ENCODE results near the gene UTY. TPM values are rescaled to one million over a fixed set of nuclear protein-coding genes. Genes with fewer than 3 reads are reported as not detected.
A peak's percentile ranks its signal among the peaks of the same experiment; 100 is the strongest.

Gene UTY
- total RNA-seq, 1 donor from 2014 or later = 32.4 TPM

GRCh38 chrY:13345549-13345948, 134.3 kb downstream of the UTY start:
- ATAC-seq (no peak), DNase-seq (no peak)
- peaks cover 10% of the 10 kb centered on the region for H3K4me1 ChIP-seq
- H3K36me3 ChIP-seq = peaks cover 21% of the 10 kb centered on the region
- H3K27me3 ChIP-seq (ENCODE audit: low read depth) = no peaks in the 10 kb centered on the region
- H3K27ac ChIP-seq = no peak overlapping the region
- intact Hi-C loops (cut with DNase I) = no loop called here
- TF ChIP-seq CTCF (IDR thresholded peaks at IDR 0.05) = no peak
- H3K9me3 ChIP-seq = no peaks in the 10 kb centered on the region
- H3K4me3 ChIP-seq = no peak overlapping the region

GRCh38 chrY:13343307-13343946, 136.4 kb downstream of the UTY start:
- ATAC-seq (peak in 1 of 2 donors; percentile 64), DNase-seq (peak; percentile 51)
- intact Hi-C loops (cut with DNase I) = no loop called here
- H3K9me3 ChIP-seq = no peaks in the 10 kb centered on the region
- peaks cover 28% of the 10 kb centered on the region for H3K36me3 ChIP-seq
- H3K4me3 ChIP-seq = no peak overlapping the region
- H3K4me1 ChIP-seq = no peaks in the 10 kb centered on the region
- no peaks in the 10 kb centered on the region for H3K27me3 ChIP-seq (ENCODE audit: low read depth)
- H3K27ac ChIP-seq = no peak overlapping the region
- TF ChIP-seq CTCF (IDR thresholded peaks at IDR 0.05) = peak; percentile 54

- H3K36me3 ChIP-seq = peaks cover 39% of the 10 kb centered on the region
- no peak overlapping the region for H3K4me3 ChIP-seq
- no peak for ATAC-seq
- no peak for TF ChIP-seq CTCF (IDR thresholded peaks at IDR 0.05)
- intact Hi-C loops (cut with DNase I) = no loop called here
- no peaks in the 10 kb centered on the region for H3K4me1 ChIP-seq
- DNase-seq = no peak
- H3K9me3 ChIP-seq = no peaks in the 10 kb centered on the region
- no peaks in the 10 kb centered on the region for H3K27me3 ChIP-seq (ENCODE audit: low read depth)
- no peak overlapping the region for H3K27ac ChIP-seq
Observed at GRCh38 chrY:13339939-13340338, 139.9 kb downstream of the UTY start.

- DNase-seq = no peak
- Histone ChIP-seq H3K4me1 (no peaks in the 10 kb centered on the region), H3K9me3 (no peaks in the 10 kb centered on the region), H3K4me3 (no peak overlapping the region), H3K27ac (no peak overlapping the region), H3K36me3 (peaks cover 44% of the 10 kb centered on the region), H3K27me3 (ENCODE audit: low read depth) (no peaks in the 10 kb centered on the region)
- TF ChIP-seq CTCF (IDR thresholded peaks at IDR 0.05) = no peak
- ATAC-seq = no peak
- intact Hi-C loops (cut with DNase I) = no loop called here
Observed at GRCh38 chrY:13339381-13339780, 140.5 kb downstream of the UTY start.

GRCh38 chrY:13338711-13339110, 141.1 kb downstream of the UTY start:
- Histone ChIP-seq H3K4me1 (no peaks in the 10 kb centered on the region), H3K9me3 (no peaks in the 10 kb centered on the region), H3K27me3 (ENCODE audit: low read depth) (no peaks in the 10 kb centered on the region), H3K27ac (no peak overlapping the region), H3K36me3 (peaks cover 46% of the 10 kb centered on the region), H3K4me3 (no peak overlapping the region)
- DNase-seq (no peak), ATAC-seq (no peak)
- TF ChIP-seq CTCF (IDR thresholded peaks at IDR 0.05) = no peak
- intact Hi-C loops (cut with DNase I) = no loop called here

Measured in lower lobe of right lung (tissue), 2 donors.